ENCODE measurements around the gene GAPDHS. TPM values are rescaled to one million over a fixed set of nuclear protein-coding genes. Genes with fewer than 3 reads are reported as not detected.

The GAPDHS gene
- total RNA-seq, 1 donor from 2014 or later: not detected

DNA sequence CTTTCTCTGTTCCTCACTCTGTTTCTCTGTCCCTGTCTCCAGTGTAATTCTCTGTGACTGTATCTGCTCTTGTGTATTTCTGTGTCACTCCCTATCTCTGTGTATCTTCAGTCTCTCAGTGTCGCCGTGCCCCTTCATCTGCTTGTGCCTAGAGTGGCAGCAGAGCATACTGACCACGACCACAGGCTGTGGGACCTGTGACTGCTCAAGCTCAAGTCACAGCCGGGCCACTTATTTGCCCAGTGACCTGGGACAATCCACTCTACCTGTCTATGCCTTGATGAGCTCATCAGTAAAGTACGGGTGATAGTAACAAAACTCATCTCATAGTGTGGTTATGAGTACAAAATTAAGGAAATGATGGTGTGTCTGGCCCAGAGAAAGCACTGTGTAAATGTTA, 20.8 kb downstream of the GAPDHS start:
- intact Hi-C loops (cut with micrococcal nuclease): no loop called here

DNA sequence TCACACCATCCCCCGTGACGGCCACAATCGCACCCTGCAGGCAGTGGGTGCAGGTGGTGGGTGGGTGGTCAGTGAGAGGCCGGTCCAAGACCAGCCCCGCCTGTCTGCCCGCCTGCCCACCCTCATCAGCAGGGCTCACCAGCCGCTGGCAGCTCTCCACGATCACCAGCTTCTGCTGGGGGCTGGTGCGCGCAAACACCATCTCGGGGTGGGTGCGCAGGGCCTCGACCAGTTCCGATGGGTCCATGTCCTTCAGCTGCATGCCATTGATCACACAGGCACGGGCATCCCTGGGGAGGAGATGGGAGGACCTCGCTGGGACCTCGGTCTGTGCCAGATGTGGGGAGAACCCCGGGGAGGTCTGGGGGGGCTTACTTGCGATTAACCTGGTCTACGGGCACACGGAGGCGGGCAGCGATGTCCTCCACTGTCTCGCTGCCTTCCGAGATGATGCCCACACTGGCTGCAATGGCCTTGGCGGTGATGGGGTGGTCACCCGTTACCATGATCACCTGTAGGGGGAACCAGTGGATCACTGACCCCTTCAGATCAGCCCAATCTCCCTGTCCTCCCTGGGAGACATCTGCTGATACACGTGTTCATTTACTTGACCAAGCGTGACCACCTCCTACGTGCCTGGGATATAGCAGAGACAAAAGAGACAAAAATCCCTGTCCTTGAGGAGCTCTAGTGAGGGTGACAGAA, 22.2 kb downstream of the GAPDHS start:
- intact Hi-C loops (cut with micrococcal nuclease): no loop called here

DNA sequence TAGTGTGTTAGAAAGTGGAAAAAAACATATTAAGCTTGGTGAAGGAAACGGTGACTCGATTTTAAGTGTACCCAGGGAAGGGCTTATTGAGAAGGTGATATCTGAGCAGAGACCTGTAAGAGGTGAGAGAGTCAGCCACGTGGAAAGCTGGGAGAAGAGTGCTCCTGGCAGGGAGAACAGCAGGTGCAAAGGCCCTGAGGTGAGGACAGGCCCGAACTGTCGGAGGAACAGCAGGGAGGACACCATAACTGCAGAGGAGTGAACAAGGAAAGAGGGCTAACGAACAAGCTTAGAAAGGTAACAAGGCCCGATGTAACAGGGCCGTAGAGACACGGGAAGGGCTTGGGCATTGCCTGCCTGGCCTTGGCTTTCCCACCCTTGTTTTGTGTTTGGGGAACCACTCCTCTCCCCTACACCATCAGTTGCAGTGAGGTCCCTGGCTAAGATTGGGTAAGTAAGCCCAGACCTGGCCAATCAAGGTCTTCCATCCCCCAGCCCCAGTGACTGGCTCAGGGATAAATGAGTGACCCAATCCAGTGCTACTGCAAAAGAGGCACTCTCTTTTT, 22.9 kb downstream of the GAPDHS start:
- intact Hi-C loops (cut with micrococcal nuclease): no loop called here

GRCh38 chr19:35556846-35557538, 23.7 kb downstream of the GAPDHS start:
- intact Hi-C loops (cut with micrococcal nuclease): loop anchor here (1.0 kb wide), 1 partner anchor 12 kb away; the partner anchor contains the start of gene TMEM147

GRCh38 chr19:35557539-35558399, 24.5 kb downstream of the GAPDHS start:
- intact Hi-C loops (cut with micrococcal nuclease): loop anchor here (1.0 kb wide), 2 partner anchors 12 to 55 kb away; partner anchors contain the start of genes HAUS5 and TMEM147

DNA sequence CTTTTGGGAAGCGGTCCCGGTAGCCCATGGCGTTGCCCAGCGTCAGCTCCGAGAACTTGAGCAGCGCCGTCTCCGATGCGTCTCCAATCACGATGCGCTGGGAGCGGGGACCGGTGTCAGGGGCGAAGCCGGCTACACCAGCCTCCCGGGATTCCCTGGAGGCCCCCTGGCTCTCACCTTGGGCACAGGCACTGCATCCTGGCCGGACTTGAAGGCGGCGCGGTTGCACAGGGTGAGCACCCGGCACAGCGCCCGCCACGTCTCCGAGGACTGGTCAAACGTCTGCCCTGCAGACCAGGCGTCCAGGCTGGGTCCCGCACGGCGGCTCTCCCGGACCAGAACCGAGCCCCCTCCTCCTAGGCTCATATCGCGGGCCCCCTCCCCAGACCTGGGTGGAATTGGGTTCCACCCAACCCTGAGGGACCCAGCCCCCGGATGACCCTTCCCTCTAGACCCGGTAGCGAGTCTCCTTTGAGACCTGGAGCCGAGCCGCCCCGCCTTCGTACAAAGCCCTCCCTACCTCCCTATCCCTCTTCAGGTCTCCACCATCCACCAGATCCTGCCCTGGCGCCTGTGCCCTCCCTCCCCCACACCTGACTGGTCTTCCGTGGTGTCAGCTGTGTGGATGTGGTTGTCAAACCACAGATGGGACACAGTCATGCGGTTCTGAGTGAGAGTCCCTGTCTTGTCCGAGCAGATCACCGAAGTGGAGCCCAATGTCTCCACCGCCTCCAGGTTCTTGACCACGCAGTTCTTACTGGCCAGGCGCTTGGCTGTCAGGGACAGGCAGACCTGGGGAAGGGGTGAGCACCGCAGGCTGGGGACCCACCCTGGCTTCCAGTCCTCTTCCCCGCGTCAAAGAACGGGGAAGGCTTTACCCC, 25.4 kb downstream of the GAPDHS start:
- intact Hi-C loops (cut with micrococcal nuclease): loop anchor here (1.0 kb wide), 1 partner anchor 54 kb away; the partner anchor contains the start of gene HAUS5

- intact Hi-C loops (cut with micrococcal nuclease): no loop called here
These were observed 26.0 kb downstream of the GAPDHS start for GRCh38 chr19:35559281-35559659.

- intact Hi-C loops (cut with micrococcal nuclease): no loop called here
These were observed 26.5 kb downstream of the GAPDHS start for GRCh38 chr19:35559781-35560180.

DNA sequence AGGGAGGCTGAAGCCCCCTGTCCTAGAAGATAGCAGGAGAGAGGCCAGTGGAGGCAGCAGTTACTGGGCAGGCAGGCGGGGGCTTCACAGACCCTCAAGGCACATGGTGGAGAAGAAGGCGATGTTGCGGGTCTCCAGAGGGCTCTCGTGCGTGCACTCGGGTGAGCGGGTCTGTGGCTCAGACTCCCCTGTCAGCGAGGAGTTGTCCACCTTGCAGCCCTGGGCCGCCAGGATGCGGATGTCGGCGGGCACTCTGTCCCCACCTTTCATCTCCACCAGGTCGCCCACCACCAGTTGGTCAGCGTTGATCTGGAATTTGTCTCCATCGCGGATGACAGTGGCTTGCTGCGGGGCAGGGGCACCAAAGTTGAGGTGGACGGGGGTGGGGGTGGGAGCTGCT, 27.0 kb downstream of the GAPDHS start:
- intact Hi-C loops (cut with micrococcal nuclease): no loop called here

GRCh38 chr19:35560677-35561076, 27.4 kb downstream of the GAPDHS start:
- intact Hi-C loops (cut with micrococcal nuclease): no loop called here

DNA sequence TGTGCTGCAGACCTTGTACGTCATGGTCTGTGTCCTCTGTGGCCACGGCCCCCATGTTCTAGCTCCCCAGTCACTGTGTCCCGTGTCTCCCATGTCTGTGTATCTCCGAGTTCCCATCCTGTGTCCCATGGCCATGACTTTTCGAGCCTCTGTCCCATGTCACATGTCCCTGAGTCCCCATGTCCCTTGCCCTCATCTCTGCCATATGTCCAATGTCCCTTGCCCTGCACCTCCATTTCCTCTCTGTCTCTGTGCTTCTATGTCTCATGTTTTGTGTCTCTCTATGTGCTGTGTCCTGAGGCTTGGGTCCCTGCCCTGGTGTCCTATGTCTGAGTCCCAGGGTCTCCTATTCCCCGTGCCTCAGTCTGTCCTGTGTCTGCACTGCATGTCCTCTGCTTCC, 28.2 kb downstream of the GAPDHS start:
- intact Hi-C loops (cut with micrococcal nuclease): no loop called here

- intact Hi-C loops (cut with micrococcal nuclease): no loop called here
These were observed 29.1 kb downstream of the GAPDHS start for GRCh38 chr19:35562336-35562735.

- intact Hi-C loops (cut with micrococcal nuclease): no loop called here
These were observed 29.5 kb downstream of the GAPDHS start for GRCh38 chr19:35562776-35563175.

DNA sequence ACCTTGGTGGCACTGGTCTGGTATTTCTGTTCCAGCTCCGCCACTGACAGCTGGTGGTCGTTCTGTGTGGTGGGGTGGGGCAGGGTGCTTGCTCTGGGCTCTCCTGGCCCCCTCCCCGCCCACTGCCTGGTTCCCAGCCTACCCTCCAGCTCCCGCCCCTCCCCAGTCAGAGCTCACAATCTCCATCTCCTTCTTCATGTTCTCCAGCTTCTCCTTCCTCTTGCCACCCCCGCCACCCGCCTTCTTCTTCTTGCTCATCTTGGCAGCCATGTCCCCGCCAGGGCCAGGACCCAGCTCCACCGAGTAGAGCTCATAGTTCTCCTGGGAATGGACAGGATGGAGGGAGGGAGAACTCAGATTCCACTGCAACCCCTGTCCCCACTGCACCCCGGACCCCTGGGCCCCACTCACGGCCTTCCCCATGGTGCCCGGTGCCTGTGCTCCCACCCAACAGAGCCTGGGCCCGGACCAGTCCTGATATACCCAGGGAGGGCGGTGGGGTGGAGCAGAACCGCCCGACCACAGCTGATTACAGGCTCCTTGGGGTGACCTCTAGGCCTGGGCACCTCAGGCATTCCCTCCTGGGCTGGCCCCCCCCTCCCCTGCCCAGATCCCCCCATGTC, 30.1 kb downstream of the GAPDHS start, which contains the start of gene ATP4A:
TSS of gene ATP4A (minus strand) at position 452 of the 623 bp plus-strand sequence. CDS start at position 423, 29 bp downstream.
- intact Hi-C loops (cut with micrococcal nuclease): no loop called here

DNA sequence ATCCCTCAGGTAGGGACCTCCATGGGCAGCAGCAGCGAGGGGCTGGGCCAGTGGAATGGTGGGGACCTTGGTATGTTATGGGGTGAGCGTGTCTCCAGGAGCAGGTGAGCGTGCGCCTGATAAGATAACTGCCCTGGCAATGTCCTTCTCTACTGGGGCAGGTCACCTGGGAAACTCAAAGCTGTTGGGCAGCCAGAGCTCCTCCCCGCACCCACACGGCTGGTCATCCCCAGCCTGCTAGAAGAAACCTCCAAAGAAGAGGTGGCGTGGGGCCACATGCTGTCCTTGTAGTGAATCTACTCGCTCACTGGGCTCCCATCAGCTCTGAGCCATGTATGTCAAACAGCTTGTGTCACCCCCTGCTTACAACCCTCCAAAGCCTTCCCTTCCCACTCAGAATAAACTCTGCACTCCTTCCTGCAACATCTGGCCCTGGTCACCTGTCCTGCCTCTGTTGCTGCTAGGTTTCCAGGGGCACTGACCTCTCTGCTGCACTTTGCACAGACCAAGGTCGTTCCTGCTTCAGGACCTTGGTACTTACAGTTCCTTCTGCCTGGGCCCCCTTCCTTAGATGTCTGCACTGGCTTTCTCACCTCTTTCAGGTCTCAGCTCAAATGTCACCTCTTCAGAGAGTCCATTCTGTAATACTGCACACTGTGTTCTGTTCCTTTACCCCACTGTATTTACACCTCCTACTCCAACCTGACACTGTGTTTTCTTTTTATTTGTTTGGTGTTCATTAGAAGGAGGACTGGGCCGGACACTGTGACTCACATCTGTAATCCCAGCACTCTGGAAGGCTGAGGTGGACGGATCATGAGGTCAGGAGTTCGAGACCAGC, 32.0 kb downstream of the GAPDHS start:
- intact Hi-C loops (cut with micrococcal nuclease): no loop called here

DNA sequence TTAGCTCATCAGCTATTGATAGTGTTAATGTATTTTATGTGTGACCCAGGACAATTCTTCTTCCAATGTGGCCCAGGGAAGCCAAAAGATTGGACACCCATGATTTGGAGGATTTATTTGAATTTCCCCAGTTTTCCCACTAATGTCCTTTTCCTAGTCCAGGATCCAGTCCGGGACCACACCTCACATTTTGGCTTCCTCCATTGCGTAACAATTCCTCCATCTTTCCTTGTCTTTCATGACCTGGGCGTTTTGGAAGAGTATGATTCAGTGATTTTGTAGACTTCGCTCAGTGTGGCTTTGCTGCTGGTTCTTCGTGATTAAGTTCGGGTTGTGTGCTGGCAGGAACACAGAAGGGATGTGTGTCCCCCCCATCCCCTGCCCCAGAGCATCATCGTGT, 33.5 kb downstream of the GAPDHS start:
- intact Hi-C loops (cut with micrococcal nuclease): no loop called here

DNA sequence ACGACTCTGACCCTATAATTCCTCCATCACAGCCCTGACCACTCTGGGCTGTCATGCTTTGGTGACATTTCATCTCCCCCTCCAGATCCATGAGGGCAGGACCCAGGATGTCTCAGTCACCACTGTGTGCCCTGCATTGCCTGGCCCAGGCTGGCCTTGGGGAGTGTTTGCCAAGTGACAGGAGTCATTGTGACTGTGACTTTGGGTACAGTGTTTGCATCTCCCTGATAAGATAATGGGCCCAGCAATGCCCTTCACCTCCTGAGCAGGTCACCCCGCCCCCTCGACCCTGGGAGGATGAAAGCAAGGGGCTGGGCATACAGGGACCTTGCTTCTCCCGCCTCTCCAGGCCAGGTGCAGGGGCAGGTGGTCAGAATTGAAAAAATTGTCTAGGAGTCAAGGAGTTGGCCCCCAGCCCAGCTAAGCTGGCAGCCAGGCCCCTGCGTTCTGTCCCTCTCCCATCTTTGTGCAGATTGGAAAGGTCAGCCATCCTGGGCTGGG, 36.1 kb downstream of the GAPDHS start:
- intact Hi-C loops (cut with micrococcal nuclease): no loop called here

- intact Hi-C loops (cut with micrococcal nuclease): no loop called here
These were observed 38.2 kb downstream of the GAPDHS start for GRCh38 chr19:35571406-35571965.

Data from T-helper 1 cell treated with Interleukin-12 subunit alpha and Interleukin-12 subunit beta and Interleukin-4 antibody, amounts not matched to agents 30 ng/mL and 1 ng/mL, for 36 hours (primary cell).